ENCODE measurements around the gene PCMTD2. TPM values are rescaled to one million over a fixed set of nuclear protein-coding genes. Genes with fewer than 3 reads are reported as not detected.

The PCMTD2 gene
- total and polyA plus RNA-seq, 2 of the 8 experiments (the other 6 are each of a cell fraction or from before 2014, with no cell fraction given), result 21.4 to 55.1 TPM

DNA sequence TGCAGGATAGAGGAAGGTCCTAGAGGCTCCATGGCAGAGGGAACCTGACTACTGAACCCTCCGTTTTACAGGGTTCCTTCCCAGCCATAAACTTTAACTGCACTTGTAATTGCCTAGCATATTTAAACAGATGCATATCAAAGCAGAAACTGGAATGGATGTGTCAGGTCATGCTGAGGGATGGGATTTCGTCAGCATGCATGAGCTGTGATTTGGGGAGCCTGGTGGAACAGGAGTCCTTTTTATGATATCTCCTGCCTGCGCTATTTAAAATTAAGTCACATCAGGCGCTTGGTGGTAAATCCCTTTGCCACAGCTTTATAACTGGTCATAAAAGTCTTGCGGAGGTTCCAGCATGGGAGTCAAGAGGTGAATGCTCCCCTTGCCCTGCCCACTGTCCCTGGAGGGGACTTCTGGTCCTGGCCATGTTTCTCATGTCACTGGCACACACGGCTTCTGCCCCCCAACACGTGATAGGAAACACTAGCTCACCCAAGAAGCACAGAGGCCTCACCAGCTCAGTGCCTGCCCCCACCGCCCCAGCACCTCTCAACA, 26.0 kb upstream of the PCMTD2 start (continued):
- TF ChIP-seq, protein P1, sequence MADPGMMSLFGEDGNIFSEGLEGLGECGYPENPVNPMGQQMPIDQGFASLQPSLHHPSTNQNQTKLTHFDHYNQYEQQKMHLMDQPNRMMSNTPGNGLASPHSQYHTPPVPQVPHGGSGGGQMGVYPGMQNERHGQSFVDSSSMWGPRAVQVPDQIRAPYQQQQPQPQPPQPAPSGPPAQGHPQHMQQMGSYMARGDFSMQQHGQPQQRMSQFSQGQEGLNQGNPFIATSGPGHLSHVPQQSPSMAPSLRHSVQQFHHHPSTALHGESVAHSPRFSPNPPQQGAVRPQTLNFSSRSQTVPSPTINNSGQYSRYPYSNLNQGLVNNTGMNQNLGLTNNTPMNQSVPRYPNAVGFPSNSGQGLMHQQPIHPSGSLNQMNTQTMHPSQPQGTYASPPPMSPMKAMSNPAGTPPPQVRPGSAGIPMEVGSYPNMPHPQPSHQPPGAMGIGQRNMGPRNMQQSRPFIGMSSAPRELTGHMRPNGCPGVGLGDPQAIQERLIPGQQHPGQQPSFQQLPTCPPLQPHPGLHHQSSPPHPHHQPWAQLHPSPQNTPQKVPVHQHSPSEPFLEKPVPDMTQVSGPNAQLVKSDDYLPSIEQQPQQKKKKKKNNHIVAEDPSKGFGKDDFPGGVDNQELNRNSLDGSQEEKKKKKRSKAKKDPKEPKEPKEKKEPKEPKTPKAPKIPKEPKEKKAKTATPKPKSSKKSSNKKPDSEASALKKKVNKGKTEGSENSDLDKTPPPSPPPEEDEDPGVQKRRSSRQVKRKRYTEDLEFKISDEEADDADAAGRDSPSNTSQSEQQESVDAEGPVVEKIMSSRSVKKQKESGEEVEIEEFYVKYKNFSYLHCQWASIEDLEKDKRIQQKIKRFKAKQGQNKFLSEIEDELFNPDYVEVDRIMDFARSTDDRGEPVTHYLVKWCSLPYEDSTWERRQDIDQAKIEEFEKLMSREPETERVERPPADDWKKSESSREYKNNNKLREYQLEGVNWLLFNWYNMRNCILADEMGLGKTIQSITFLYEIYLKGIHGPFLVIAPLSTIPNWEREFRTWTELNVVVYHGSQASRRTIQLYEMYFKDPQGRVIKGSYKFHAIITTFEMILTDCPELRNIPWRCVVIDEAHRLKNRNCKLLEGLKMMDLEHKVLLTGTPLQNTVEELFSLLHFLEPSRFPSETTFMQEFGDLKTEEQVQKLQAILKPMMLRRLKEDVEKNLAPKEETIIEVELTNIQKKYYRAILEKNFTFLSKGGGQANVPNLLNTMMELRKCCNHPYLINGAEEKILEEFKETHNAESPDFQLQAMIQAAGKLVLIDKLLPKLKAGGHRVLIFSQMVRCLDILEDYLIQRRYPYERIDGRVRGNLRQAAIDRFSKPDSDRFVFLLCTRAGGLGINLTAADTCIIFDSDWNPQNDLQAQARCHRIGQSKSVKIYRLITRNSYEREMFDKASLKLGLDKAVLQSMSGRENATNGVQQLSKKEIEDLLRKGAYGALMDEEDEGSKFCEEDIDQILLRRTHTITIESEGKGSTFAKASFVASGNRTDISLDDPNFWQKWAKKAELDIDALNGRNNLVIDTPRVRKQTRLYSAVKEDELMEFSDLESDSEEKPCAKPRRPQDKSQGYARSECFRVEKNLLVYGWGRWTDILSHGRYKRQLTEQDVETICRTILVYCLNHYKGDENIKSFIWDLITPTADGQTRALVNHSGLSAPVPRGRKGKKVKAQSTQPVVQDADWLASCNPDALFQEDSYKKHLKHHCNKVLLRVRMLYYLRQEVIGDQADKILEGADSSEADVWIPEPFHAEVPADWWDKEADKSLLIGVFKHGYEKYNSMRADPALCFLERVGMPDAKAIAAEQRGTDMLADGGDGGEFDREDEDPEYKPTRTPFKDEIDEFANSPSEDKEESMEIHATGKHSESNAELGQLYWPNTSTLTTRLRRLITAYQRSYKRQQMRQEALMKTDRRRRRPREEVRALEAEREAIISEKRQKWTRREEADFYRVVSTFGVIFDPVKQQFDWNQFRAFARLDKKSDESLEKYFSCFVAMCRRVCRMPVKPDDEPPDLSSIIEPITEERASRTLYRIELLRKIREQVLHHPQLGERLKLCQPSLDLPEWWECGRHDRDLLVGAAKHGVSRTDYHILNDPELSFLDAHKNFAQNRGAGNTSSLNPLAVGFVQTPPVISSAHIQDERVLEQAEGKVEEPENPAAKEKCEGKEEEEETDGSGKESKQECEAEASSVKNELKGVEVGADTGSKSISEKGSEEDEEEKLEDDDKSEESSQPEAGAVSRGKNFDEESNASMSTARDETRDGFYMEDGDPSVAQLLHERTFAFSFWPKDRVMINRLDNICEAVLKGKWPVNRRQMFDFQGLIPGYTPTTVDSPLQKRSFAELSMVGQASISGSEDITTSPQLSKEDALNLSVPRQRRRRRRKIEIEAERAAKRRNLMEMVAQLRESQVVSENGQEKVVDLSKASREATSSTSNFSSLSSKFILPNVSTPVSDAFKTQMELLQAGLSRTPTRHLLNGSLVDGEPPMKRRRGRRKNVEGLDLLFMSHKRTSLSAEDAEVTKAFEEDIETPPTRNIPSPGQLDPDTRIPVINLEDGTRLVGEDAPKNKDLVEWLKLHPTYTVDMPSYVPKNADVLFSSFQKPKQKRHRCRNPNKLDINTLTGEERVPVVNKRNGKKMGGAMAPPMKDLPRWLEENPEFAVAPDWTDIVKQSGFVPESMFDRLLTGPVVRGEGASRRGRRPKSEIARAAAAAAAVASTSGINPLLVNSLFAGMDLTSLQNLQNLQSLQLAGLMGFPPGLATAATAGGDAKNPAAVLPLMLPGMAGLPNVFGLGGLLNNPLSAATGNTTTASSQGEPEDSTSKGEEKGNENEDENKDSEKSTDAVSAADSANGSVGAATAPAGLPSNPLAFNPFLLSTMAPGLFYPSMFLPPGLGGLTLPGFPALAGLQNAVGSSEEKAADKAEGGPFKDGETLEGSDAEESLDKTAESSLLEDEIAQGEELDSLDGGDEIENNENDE (IDR thresholded peaks at IDR 0.05; ENCODE audit: insufficient replicate concordance, low read length), result no peak
- TF ChIP-seq EGR1 (IDR thresholded peaks at IDR 0.05; ENCODE audit: borderline replicate concordance, low read depth, low read length) (no peak), KDM5A (IDR thresholded peaks at IDR 0.05; ENCODE audit: low read length) (no peak), CBX8 (IDR thresholded peaks at IDR 0.05; ENCODE audit: borderline replicate concordance, low read depth, low read length) (no peak), BACH1 (IDR thresholded peaks at IDR 0.05; ENCODE audit: low read length) (no peak), RFX5 (IDR thresholded peaks at IDR 0.05; ENCODE audit: borderline replicate concordance, low read depth, low read length) (no peak), EZH2 (IDR thresholded peaks at IDR 0.05; ENCODE audit: low read depth, low read length, severe bottlenecking) (no peak), NANOG (IDR thresholded peaks at IDR 0.05; ENCODE audit: insufficient read depth, low read depth, low read length, poor library complexity, severe bottlenecking) (no peak), RAD21 (IDR thresholded peaks at IDR 0.05 in 1 of 2, conservative IDR thresholded peaks at IDR 0.05 in 1 of 2; ENCODE audit: low read depth in 2 of 2, low read length in 2 of 2) (no peak), JUND (IDR thresholded peaks at IDR 0.05; ENCODE audit: low read length) (no peak), SIN3A (conservative IDR thresholded peaks at IDR 0.05 in 1 of 2, IDR thresholded peaks at IDR 0.05 in 1 of 2; ENCODE audit: low read depth in 1 of 2, low read length in 2 of 2) (no peak)
